ENCODE data around the gene PRDM5. TPM values are rescaled to one million over a fixed set of nuclear protein-coding genes. Genes with fewer than 3 reads are reported as not detected.

The PRDM5 gene
- total and polyA plus RNA-seq, 9 donors = 8.1 to 53.8 (median 36.3) TPM

GRCh38 chr4:120826853-120827252 lies 95.7 kb downstream of the PRDM5 start:
- Histone ChIP-seq H3K27ac (no peak overlapping the region), H3K36me3 (no peaks in the 10 kb centered on the region), H3K27me3 (no peaks in the 10 kb centered on the region), H3K4me3 (no peak overlapping the region), H3K9me3 (no peaks in the 10 kb centered on the region), H3K4me1 (ENCODE audit: insufficient read depth) (peaks cover 8% of the 10 kb centered on the region)
- DNase-seq = no peak
- TF ChIP-seq, protein P1, sequence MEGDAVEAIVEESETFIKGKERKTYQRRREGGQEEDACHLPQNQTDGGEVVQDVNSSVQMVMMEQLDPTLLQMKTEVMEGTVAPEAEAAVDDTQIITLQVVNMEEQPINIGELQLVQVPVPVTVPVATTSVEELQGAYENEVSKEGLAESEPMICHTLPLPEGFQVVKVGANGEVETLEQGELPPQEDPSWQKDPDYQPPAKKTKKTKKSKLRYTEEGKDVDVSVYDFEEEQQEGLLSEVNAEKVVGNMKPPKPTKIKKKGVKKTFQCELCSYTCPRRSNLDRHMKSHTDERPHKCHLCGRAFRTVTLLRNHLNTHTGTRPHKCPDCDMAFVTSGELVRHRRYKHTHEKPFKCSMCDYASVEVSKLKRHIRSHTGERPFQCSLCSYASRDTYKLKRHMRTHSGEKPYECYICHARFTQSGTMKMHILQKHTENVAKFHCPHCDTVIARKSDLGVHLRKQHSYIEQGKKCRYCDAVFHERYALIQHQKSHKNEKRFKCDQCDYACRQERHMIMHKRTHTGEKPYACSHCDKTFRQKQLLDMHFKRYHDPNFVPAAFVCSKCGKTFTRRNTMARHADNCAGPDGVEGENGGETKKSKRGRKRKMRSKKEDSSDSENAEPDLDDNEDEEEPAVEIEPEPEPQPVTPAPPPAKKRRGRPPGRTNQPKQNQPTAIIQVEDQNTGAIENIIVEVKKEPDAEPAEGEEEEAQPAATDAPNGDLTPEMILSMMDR (IDR thresholded peaks at IDR 0.05) = no peak
- no peak for TF ChIP-seq EP300 (IDR thresholded peaks at IDR 0.05)
- TF ChIP-seq POLR2A (IDR thresholded peaks at IDR 0.05) = no peak
- intact Hi-C loops (cut with DNase I) = no loop called here
- 40 to 56% (median 54%) methylated on average over 6 of the region's 6 CpGs for WGBS, 3 donors

GRCh38 chr4:120826449-120826848 lies 96.1 kb downstream of the PRDM5 start:
- H3K9me3 ChIP-seq = no peaks in the 10 kb centered on the region
- no peak for DNase-seq
- H3K36me3 ChIP-seq = no peaks in the 10 kb centered on the region
- H3K27ac ChIP-seq = no peak overlapping the region
- H3K27me3 ChIP-seq = no peaks in the 10 kb centered on the region
- WGBS, 3 donors = 1 to 15% (median 3%) methylated on average over 1 of the region's 1 CpG
- intact Hi-C loops (cut with DNase I) = no loop called here
- TF ChIP-seq POLR2A (IDR thresholded peaks at IDR 0.05) = no peak
- no peak for TF ChIP-seq EP300 (IDR thresholded peaks at IDR 0.05)
- TF ChIP-seq, protein P1 (IDR thresholded peaks at IDR 0.05) = no peak
- H3K4me1 ChIP-seq (ENCODE audit: insufficient read depth) = peaks cover 8% of the 10 kb centered on the region
- H3K4me3 ChIP-seq = no peak overlapping the region

DNA sequence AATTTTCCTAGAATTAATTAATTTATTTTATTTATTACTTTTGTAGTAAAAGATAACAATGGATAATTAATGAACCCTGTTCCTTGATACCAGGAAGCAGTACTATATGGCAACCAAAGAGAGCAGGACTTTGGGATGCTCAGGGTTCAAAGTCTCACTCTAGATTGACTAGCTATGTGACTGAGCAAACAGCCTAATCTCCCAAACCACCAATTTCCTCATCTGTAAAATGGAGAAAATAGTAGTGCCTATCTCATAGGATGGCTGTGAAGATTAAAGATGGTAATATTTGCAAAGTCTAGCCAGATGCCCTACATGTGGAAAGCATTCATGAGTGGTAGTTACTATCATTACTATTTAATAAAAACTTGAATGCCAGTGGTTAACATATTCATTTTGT lies 97.6 kb downstream of the PRDM5 start:
- intact Hi-C loops (cut with DNase I) = no loop called here
- peaks cover 5% of the 10 kb centered on the region for H3K4me1 ChIP-seq (ENCODE audit: insufficient read depth)
- H3K27ac ChIP-seq = no peak overlapping the region
- no peaks in the 10 kb centered on the region for H3K36me3 ChIP-seq
- H3K9me3 ChIP-seq = no peaks in the 10 kb centered on the region
- TF ChIP-seq EP300 (IDR thresholded peaks at IDR 0.05) (no peak), POLR2A (IDR thresholded peaks at IDR 0.05) (no peak)
- TF ChIP-seq, protein P1 (IDR thresholded peaks at IDR 0.05) = no peak
- no peaks in the 10 kb centered on the region for H3K27me3 ChIP-seq
- DNase-seq = no peak
- no peak overlapping the region for H3K4me3 ChIP-seq

- intact Hi-C loops (cut with DNase I) = no loop called here
- no peaks in the 10 kb centered on the region for H3K9me3 ChIP-seq
- no peak overlapping the region for H3K27ac ChIP-seq
- H3K4me1 ChIP-seq (ENCODE audit: insufficient read depth) = peaks cover 5% of the 10 kb centered on the region
- H3K36me3 ChIP-seq = no peaks in the 10 kb centered on the region
- WGBS, 3 donors = 86 to 95% (median 88%) methylated on average over 3 of the region's 3 CpGs
- TF ChIP-seq POLR2A (IDR thresholded peaks at IDR 0.05) = no peak
- DNase-seq = peak in 1 of 5 donors; percentile 35
- no peak overlapping the region for H3K4me3 ChIP-seq
- no peaks in the 10 kb centered on the region for H3K27me3 ChIP-seq
Measured at GRCh38 chr4:120821977-120822376, 100.5 kb downstream of the PRDM5 start.

- Histone ChIP-seq H3K4me1 (ENCODE audit: insufficient read depth) (peaks cover 3% of the 10 kb centered on the region), H3K4me3 (no peak overlapping the region), H3K27ac (no peak overlapping the region), H3K27me3 (no peaks in the 10 kb centered on the region), H3K9me3 (no peaks in the 10 kb centered on the region), H3K36me3 (no peaks in the 10 kb centered on the region)
- WGBS, 3 donors = 93 to 95% (median 94%) methylated on average over 3 of the region's 3 CpGs
- no peak for TF ChIP-seq POLR2A (IDR thresholded peaks at IDR 0.05)
- TF ChIP-seq, protein P1 (IDR thresholded peaks at IDR 0.05) = no peak
- no peak for TF ChIP-seq EP300 (IDR thresholded peaks at IDR 0.05)
- DNase-seq = no peak
- intact Hi-C loops (cut with DNase I) = no loop called here
Measured at GRCh38 chr4:120821029-120821428, 101.5 kb downstream of the PRDM5 start.
